Keratinocyte (primary cell): ENCODE data around the gene AQP6. TPM values are rescaled to one million over a fixed set of nuclear protein-coding genes. Genes with fewer than 3 reads are reported as not detected.

Experiments used
- DNase-seq: peaks from one replicate; pipeline ENCODE4 v3.0.0-alpha.2; 2011; ENCODE audit warnings: low read depth, missing footprints, low spot score
- FAIRE-seq: peaks from 2 replicates; lab custom pipeline; 2011; peaks lifted over from hg19 to GRCh38; lab: Jason Lieb, UNC
- H2AFZ ChIP-seq: 2 replicates; pipeline ENCODE4 v1.6.0; 2012; ENCODE audit warnings: low read length, control low read depth, inconsistent platforms; ENCODE audit not compliant: control insufficient read depth
- H3K27ac ChIP-seq: 2 replicates; pipeline ENCODE4 v1.5.1; 2011; ENCODE audit warnings: low read length; ENCODE audit not compliant: control insufficient read depth, insufficient read depth
- H3K27me3 ChIP-seq: 3 replicates; pipeline ENCODE4 v1.6.0; 2011; ENCODE audit warnings: low read length; ENCODE audit not compliant: control insufficient read depth, insufficient read depth; ENCODE audit errors: extremely low read depth
- H3K36me3 ChIP-seq, 2 experiments: 2 replicates in 1 of 2; 3 replicates in 1 of 2; pipeline ENCODE4 v1.5.1; 2011; ENCODE audit warnings: low read length in 2 of 2, mild to moderate bottlenecking in 1 of 2; ENCODE audit not compliant: control insufficient read depth in 2 of 2, insufficient read depth in 2 of 2; ENCODE audit errors: extremely low read depth in 1 of 2
- H3K4me1 ChIP-seq: 3 replicates; pipeline ENCODE4 v1.5.1; 2011; ENCODE audit warnings: low read length; ENCODE audit not compliant: control insufficient read depth, insufficient read depth; ENCODE audit errors: extremely low read depth
- H3K4me2 ChIP-seq: 3 replicates; pipeline ENCODE4 v1.6.0; 2011; ENCODE audit warnings: low read depth, low read length; ENCODE audit not compliant: control insufficient read depth, insufficient read depth; ENCODE audit errors: extremely low read depth
- H3K4me3 ChIP-seq, 3 experiments: fragments of 200-600 bp in 1 of 3; sonication (generic) in 1 of 3; 2 replicates in 2 of 3; 3 replicates in 1 of 3; pipeline ENCODE4 v1.5.1; 2011 to 2016; ENCODE audit warnings: low read length in 3 of 3, mild to moderate bottlenecking in 3 of 3, control low read depth in 2 of 3, inconsistent platforms in 1 of 3, low read depth in 1 of 3, mixed read lengths in 1 of 3, mixed run types in 1 of 3, moderate library complexity in 1 of 3; ENCODE audit not compliant: control insufficient read depth in 2 of 3, insufficient read depth in 2 of 3; ENCODE audit errors: extremely low read depth in 1 of 3
- H3K79me2 ChIP-seq: 2 replicates; pipeline ENCODE4 v1.6.0; 2012; ENCODE audit warnings: low read length; ENCODE audit not compliant: control insufficient read depth, insufficient read depth
- H3K9ac ChIP-seq: 3 replicates; pipeline ENCODE4 v1.6.0; 2011; ENCODE audit warnings: low read length; ENCODE audit not compliant: control insufficient read depth, insufficient read depth; ENCODE audit errors: extremely low read depth
- H3K9me1 ChIP-seq: 3 replicates; pipeline ENCODE4 v1.6.0; 2011; ENCODE audit warnings: low read length; ENCODE audit not compliant: control insufficient read depth, insufficient read depth; ENCODE audit errors: extremely low read depth
- H3K9me3 ChIP-seq: 2 replicates; pipeline ENCODE4 v1.5.1; 2012; ENCODE audit warnings: low read depth, low read length; ENCODE audit not compliant: control insufficient read depth
- H4K20me1 ChIP-seq: 3 replicates; pipeline ENCODE4 v1.6.0; 2011; ENCODE audit warnings: low read length; ENCODE audit not compliant: control insufficient read depth, insufficient read depth; ENCODE audit errors: extremely low read depth
- CTCF ChIP-seq, 3 experiments: IDR thresholded peaks in 1 of 3; conservative IDR thresholded peaks in 1 of 3; optimal IDR thresholded peaks in 1 of 3; 2 replicates in 2 of 3; 3 replicates in 1 of 3; pipeline versions ENCODE3 to v1.5.1; 2011; ENCODE audit warnings: low read length in 3 of 3, mild to moderate bottlenecking in 3 of 3, moderate library complexity in 2 of 3, control low read depth in 1 of 3, inconsistent platforms in 1 of 3; ENCODE audit not compliant: insufficient read depth in 2 of 3; ENCODE audit errors: extremely low read depth in 1 of 3
- EZH2 ChIP-seq: IDR thresholded peaks from one replicate; pipeline ENCODE4 v1.6.1; 2012; ENCODE audit warnings: inconsistent platforms, mild to moderate bottlenecking, low read length, moderate library complexity
- dilution Hi-C: fragments of 300-500 bp; cut with MboI; formaldehyde crosslinking; loops from one replicate; pipeline ENCODE4 v1.7.0; 2020; ENCODE audit warnings: low sequenced_read_pairs; ENCODE audit not compliant: extremely low pct_ligation_motif_present
- polyA plus RNA-seq, 5 experiments: library from polyadenylated mRNA; depleted of rRNA in 3 of 5; stranded (reverse) in 3 of 5; stranded (forward) in 1 of 5; unstranded in 1 of 5; fragments of >200 nt; gene quantifications; 1 replicate in 1 of 5; 2 replicates in 3 of 5; 3 replicates in 1 of 5; pipeline versions ENCODE4 v1.2.1 to v1.2.3, GENCODE V29; 2011 to 2012; ENCODE audit warnings: missing spikeins in 2 of 5, low read depth in 1 of 5, low replicate concordance in 1 of 5

The AQP6 gene
- polyA plus RNA-seq, 1 donor (not counting 4 experiments of a cell fraction or from before 2014, with no cell fraction given) = 0.45 TPM

- peaks cover 81% of the 10 kb centered on the region for H3K27me3 ChIP-seq
- H3K27ac ChIP-seq = no peak overlapping the region
Measured at GRCh38 chr12:49961993-49962764, 10.6 kb upstream of the AQP6 start.

DNA sequence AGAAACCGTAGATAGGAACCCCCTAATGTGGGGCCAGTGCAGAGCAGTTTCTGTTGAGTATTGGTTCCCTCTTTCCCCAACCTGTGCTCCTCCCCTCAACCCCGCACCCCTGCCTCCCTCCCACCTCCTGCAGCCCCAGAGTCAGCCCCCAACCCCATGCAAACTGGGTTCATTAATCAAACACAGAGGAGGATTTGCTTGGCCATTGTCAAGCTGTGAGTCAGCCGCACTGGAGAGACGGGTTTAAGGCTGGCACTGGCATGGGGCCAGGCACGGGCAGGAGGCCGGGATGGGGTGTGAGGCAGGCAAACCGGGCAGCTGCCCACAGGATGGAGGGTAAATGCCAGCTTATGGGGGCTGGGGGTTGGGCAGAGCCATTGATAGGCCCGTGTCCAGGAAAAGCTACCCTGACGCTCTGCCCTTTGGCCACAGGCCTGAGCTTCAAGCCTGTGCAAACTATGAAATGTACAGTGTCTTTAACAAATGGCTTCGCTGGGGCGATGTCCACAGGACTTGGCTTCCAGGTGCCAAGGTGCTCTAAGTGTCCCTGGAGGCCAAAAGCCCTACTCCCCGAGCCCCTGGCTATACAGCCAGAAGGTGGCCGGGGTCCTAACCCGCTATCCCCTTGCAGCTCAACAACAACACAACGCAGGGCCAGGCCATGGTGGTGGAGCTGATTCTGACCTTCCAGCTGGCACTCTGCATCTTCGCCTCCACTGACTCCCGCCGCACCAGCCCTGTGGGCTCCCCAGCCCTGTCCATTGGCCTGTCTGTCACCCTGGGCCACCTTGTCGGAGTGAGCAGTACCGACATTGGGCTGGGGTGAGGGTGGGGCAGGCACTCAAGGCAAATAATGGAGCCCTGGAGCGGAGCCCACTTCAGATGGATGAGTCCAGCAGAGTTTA lies 9.6 kb upstream of the AQP6 start:
- peak overlapping the region; percentile 37 for H3K4me2 ChIP-seq
- no peak overlapping the region for H3K27ac ChIP-seq
- no peaks in the 10 kb centered on the region for H3K36me3 ChIP-seq
- peaks cover 15% of the 10 kb centered on the region for H3K4me1 ChIP-seq
- H3K79me2 ChIP-seq = no peaks in the 10 kb centered on the region
- FAIRE-seq (peak; percentile 77), DNase-seq (peak; percentile 21)
- H3K4me3 ChIP-seq = no peak overlapping the region
- no peak overlapping the region for H2AFZ ChIP-seq
- H3K9me1 ChIP-seq = no peaks in the 10 kb centered on the region
- H3K9ac ChIP-seq = no peak overlapping the region
- dilution Hi-C loops = no loop called here
- H3K9me3 ChIP-seq = no peaks in the 10 kb centered on the region
- H4K20me1 ChIP-seq = no peaks in the 10 kb centered on the region
- peaks cover 72% of the 10 kb centered on the region for H3K27me3 ChIP-seq
- TF ChIP-seq EZH2 (no peak), CTCF (optimal IDR thresholded peaks at IDR 0.05 in 1 of 3, IDR thresholded peaks at IDR 0.05 in 1 of 3, conservative IDR thresholded peaks at IDR 0.05 in 1 of 3; ENCODE audit: extremely low read depth in 1 of 3, insufficient read depth in 2 of 3, low read length in 3 of 3) (no peak)

More at GRCh38 chr12:49961993-49962764, 10.6 kb upstream of the AQP6 start:
- no peak overlapping the region for H3K4me2 ChIP-seq
- DNase-seq (no peak), FAIRE-seq (no peak)
- H3K9ac ChIP-seq = no peak overlapping the region
- no peaks in the 10 kb centered on the region for H3K79me2 ChIP-seq
- no peaks in the 10 kb centered on the region for H3K36me3 ChIP-seq
- H3K4me1 ChIP-seq = peaks cover 8% of the 10 kb centered on the region
- no peak overlapping the region for H2AFZ ChIP-seq
- H3K9me3 ChIP-seq = no peaks in the 10 kb centered on the region
- dilution Hi-C loops = no loop called here
- no peaks in the 10 kb centered on the region for H3K9me1 ChIP-seq
- H4K20me1 ChIP-seq = no peaks in the 10 kb centered on the region
- no peak overlapping the region for H3K4me3 ChIP-seq
- TF ChIP-seq EZH2 = no peak
- TF ChIP-seq CTCF (optimal IDR thresholded peaks at IDR 0.05 in 1 of 3, IDR thresholded peaks at IDR 0.05 in 1 of 3, conservative IDR thresholded peaks at IDR 0.05 in 1 of 3; ENCODE audit: extremely low read depth in 1 of 3, insufficient read depth in 2 of 3, low read length in 3 of 3) = no peak
